Measurements from ENCODE around the gene GDPD1. TPM values are rescaled to one million over a fixed set of nuclear protein-coding genes. Genes with fewer than 3 reads are reported as not detected.

GDPD1 gene
- total RNA-seq, 1 donor from 2014 or later: 17.8 TPM

GRCh38 chr17:59266745-59267144 is 46.4 kb downstream of the GDPD1 start:
- no peaks in the 10 kb centered on the region for H3K27me3 ChIP-seq
- no peak overlapping the region for H3K4me3 Mint-ChIP-seq
- no peak overlapping the region for H2AFZ ChIP-seq (replicated peaks)
- DNase-seq (ENCODE audit: low spot score): no peak
- H3K36me3 ChIP-seq: peaks cover 3% of the 10 kb centered on the region
- H3K9me3 ChIP-seq (ENCODE audit: low read depth): no peaks in the 10 kb centered on the region
- H3K36me3 Mint-ChIP-seq: peaks cover 7% of the 10 kb centered on the region
- no peak overlapping the region for H3K4me3 ChIP-seq
- H3K9me3 Mint-ChIP-seq: no peaks in the 10 kb centered on the region
- H3K9ac ChIP-seq: no peak overlapping the region
- H4K20me1 ChIP-seq (ENCODE audit: low read depth): no peaks in the 10 kb centered on the region
- no peak overlapping the region for H3K4me2 ChIP-seq
- H3K79me2 ChIP-seq (ENCODE audit: low read depth): no peaks in the 10 kb centered on the region
- H3K27ac ChIP-seq: no peak overlapping the region
- no peaks in the 10 kb centered on the region for H3F3A ChIP-seq (ENCODE audit: low read depth)
- no peaks in the 10 kb centered on the region for H3K4me1 ChIP-seq
- peaks cover 2% of the 10 kb centered on the region for H3K4me1 Mint-ChIP-seq
- no peak overlapping the region for H3K27ac Mint-ChIP-seq
- no peaks in the 10 kb centered on the region for H3K27me3 Mint-ChIP-seq (ENCODE audit: insufficient read depth, low read depth)
- TF ChIP-seq, protein P1, sequence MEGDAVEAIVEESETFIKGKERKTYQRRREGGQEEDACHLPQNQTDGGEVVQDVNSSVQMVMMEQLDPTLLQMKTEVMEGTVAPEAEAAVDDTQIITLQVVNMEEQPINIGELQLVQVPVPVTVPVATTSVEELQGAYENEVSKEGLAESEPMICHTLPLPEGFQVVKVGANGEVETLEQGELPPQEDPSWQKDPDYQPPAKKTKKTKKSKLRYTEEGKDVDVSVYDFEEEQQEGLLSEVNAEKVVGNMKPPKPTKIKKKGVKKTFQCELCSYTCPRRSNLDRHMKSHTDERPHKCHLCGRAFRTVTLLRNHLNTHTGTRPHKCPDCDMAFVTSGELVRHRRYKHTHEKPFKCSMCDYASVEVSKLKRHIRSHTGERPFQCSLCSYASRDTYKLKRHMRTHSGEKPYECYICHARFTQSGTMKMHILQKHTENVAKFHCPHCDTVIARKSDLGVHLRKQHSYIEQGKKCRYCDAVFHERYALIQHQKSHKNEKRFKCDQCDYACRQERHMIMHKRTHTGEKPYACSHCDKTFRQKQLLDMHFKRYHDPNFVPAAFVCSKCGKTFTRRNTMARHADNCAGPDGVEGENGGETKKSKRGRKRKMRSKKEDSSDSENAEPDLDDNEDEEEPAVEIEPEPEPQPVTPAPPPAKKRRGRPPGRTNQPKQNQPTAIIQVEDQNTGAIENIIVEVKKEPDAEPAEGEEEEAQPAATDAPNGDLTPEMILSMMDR (IDR thresholded peaks at IDR 0.05): no peak
- TF ChIP-seq EZH2phosphoT487 (IDR thresholded peaks at IDR 0.05): no peak
- no peak for TF ChIP-seq EZH2 (IDR thresholded peaks at IDR 0.05)

DNA sequence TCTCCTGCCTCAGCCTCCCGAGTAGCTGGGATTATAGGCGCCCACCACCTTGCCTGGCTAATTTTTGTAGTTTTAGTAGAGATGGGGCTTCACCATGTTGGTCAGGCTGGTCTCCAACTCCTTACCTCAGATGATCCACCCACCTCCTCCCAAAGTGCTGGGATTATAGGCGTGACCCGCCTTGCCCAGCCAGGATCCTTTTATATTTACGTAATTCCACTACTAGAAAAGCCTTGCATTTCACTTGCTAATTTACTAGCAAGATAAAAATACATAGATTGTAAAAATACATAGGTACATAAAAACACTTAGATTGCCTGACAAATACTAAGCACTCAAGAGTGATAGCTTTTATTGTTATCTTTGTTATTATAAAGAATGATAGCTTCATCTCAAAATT is 47.5 kb downstream of the GDPD1 start:
- Histone ChIP-seq H4K20me1 (ENCODE audit: low read depth) (no peaks in the 10 kb centered on the region), H3K9me3 (ENCODE audit: low read depth) (no peaks in the 10 kb centered on the region), H3K9ac (no peak overlapping the region), H3K4me3 (no peak overlapping the region), H3K4me2 (no peak overlapping the region), H3F3A (ENCODE audit: low read depth) (no peaks in the 10 kb centered on the region), H3K36me3 (peaks cover 3% of the 10 kb centered on the region), H3K27me3 (no peaks in the 10 kb centered on the region), H3K4me1 (no peaks in the 10 kb centered on the region), H3K79me2 (ENCODE audit: low read depth) (no peaks in the 10 kb centered on the region), H3K27ac (no peak overlapping the region), H2AFZ (replicated peaks) (no peak overlapping the region)
- no peaks in the 10 kb centered on the region for H3K27me3 Mint-ChIP-seq (ENCODE audit: insufficient read depth, low read depth)
- no peak for DNase-seq (ENCODE audit: low spot score)
- no peaks in the 10 kb centered on the region for H3K9me3 Mint-ChIP-seq
- TF ChIP-seq EZH2 (IDR thresholded peaks at IDR 0.05): no peak
- no peak for TF ChIP-seq EZH2phosphoT487 (IDR thresholded peaks at IDR 0.05)
- TF ChIP-seq, protein P1 (IDR thresholded peaks at IDR 0.05): no peak
- no peak overlapping the region for H3K4me3 Mint-ChIP-seq
- H3K27ac Mint-ChIP-seq: no peak overlapping the region
- peaks cover 10% of the 10 kb centered on the region for H3K36me3 Mint-ChIP-seq
- no peaks in the 10 kb centered on the region for H3K4me1 Mint-ChIP-seq

- H3K36me3 Mint-ChIP-seq: peaks cover 11% of the 10 kb centered on the region
Measured at GRCh38 chr17:59275618-59276017, 55.3 kb downstream of the GDPD1 start.

More at GRCh38 chr17:59275618-59276017, 55.3 kb downstream of the GDPD1 start:
- H3K4me3 Mint-ChIP-seq: no peak overlapping the region
- no peaks in the 10 kb centered on the region for H3K9me3 Mint-ChIP-seq
- no peaks in the 10 kb centered on the region for H3K27me3 Mint-ChIP-seq (ENCODE audit: insufficient read depth, low read depth)
- no peak overlapping the region for H3K27ac Mint-ChIP-seq
- H3K4me1 ChIP-seq: no peaks in the 10 kb centered on the region
- no peak for DNase-seq (ENCODE audit: low spot score)
- H3K79me2 ChIP-seq (ENCODE audit: low read depth): no peaks in the 10 kb centered on the region
- no peak overlapping the region for H3K9ac ChIP-seq
- no peaks in the 10 kb centered on the region for H3F3A ChIP-seq (ENCODE audit: low read depth)
- no peaks in the 10 kb centered on the region for H3K9me3 ChIP-seq (ENCODE audit: low read depth)
- no peak overlapping the region for H3K27ac ChIP-seq
- H3K36me3 ChIP-seq: peaks cover 3% of the 10 kb centered on the region
- no peaks in the 10 kb centered on the region for H3K4me1 Mint-ChIP-seq
- no peak overlapping the region for H2AFZ ChIP-seq (replicated peaks)
- TF ChIP-seq EZH2 (IDR thresholded peaks at IDR 0.05): no peak
- no peak for TF ChIP-seq EZH2phosphoT487 (IDR thresholded peaks at IDR 0.05)
- TF ChIP-seq, protein P1 (IDR thresholded peaks at IDR 0.05): no peak
- H3K4me2 ChIP-seq: no peak overlapping the region
- no peaks in the 10 kb centered on the region for H4K20me1 ChIP-seq (ENCODE audit: low read depth)
- H3K27me3 ChIP-seq: no peaks in the 10 kb centered on the region
- no peak overlapping the region for H3K4me3 ChIP-seq
